Fibroblast of lung (primary cell): ENCODE measurements around the gene CRAMP1.

Source experiments
- CTCF ChIP-seq, 2 donors: IDR thresholded peaks in 1 of 2; conservative IDR thresholded peaks in 1 of 2; 1 replicate in 1 of 2; 2 replicates in 1 of 2; pipeline ENCODE4 v1.5.1; 2011 to 2012; ENCODE audit warnings: low read length in 2 of 2, control low read depth in 1 of 2, inconsistent platforms in 1 of 2, low read depth in 1 of 2, mild to moderate bottlenecking in 1 of 2
- EZH2 ChIP-seq: IDR thresholded peaks from 2 replicates; pipeline ENCODE4 v1.5.1; 2012; ENCODE audit warnings: low read length, control low read depth, mild to moderate bottlenecking; ENCODE audit errors: missing control alignments

- TF ChIP-seq CTCF (conservative IDR thresholded peaks at IDR 0.05 in 1 of 2, IDR thresholded peaks at IDR 0.05 in 1 of 2; ENCODE audit: low read depth in 1 of 2, low read length in 2 of 2), result no peak
- no peak for TF ChIP-seq EZH2
These were observed 22.9 kb downstream of the CRAMP1 start for GRCh38 chr16:1635070-1635469.
